ENCODE data around the gene HOXA13.

DNA sequence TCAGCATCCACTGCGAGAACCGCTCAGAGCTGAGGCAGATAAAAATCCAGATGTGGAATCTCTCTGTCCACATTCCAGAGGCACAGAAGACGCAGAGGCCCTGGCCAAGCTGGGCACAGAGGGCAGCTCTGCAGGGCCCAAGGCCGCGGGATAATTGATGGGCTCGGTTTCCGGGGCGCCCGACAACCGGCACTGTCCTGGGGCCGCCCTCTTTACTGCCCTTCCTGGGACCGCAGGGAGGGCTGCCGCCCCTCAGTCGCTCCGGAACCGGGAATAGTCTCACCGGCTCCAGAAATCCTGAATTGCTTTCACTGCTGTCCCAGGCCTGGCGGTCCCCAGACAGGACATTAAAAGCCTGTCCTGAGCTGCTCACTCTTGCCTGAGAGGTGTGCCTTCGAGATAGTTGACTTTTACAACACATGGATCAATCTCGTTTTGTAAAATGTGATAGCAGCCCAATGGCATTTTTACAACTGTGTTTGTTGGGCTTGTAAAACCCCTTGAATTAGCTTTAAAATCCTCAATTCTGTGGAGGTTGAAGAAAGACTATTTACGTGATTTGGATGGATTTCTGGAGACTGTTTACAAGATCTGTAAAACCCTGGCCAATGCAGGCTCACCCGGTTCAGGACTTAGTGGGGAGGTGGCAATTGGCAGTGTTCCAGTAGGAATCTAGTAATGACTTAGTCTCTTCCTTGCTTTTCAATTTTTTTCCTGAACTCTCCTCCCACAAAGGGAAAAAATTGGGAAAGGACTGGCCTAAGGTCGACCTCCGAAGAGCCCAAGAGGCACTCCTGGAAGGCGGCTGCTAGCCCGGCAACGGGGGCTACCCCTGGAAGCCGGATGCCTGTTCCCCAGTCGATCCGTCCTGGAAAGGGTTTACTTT lies 50.9 kb downstream of the HOXA13 start:
- TF ChIP-seq, protein P1, sequence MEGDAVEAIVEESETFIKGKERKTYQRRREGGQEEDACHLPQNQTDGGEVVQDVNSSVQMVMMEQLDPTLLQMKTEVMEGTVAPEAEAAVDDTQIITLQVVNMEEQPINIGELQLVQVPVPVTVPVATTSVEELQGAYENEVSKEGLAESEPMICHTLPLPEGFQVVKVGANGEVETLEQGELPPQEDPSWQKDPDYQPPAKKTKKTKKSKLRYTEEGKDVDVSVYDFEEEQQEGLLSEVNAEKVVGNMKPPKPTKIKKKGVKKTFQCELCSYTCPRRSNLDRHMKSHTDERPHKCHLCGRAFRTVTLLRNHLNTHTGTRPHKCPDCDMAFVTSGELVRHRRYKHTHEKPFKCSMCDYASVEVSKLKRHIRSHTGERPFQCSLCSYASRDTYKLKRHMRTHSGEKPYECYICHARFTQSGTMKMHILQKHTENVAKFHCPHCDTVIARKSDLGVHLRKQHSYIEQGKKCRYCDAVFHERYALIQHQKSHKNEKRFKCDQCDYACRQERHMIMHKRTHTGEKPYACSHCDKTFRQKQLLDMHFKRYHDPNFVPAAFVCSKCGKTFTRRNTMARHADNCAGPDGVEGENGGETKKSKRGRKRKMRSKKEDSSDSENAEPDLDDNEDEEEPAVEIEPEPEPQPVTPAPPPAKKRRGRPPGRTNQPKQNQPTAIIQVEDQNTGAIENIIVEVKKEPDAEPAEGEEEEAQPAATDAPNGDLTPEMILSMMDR (IDR thresholded peaks at IDR 0.05), result no peak
- TF ChIP-seq POLR2AphosphoS5 (IDR thresholded peaks at IDR 0.05), result no peak
- TF ChIP-seq POLR2A (IDR thresholded peaks at IDR 0.05), result no peak

Data from upper lobe of left lung (tissue), 4 donors.